ENCODE results near the gene C16orf78.

C16orf78 gene

DNA sequence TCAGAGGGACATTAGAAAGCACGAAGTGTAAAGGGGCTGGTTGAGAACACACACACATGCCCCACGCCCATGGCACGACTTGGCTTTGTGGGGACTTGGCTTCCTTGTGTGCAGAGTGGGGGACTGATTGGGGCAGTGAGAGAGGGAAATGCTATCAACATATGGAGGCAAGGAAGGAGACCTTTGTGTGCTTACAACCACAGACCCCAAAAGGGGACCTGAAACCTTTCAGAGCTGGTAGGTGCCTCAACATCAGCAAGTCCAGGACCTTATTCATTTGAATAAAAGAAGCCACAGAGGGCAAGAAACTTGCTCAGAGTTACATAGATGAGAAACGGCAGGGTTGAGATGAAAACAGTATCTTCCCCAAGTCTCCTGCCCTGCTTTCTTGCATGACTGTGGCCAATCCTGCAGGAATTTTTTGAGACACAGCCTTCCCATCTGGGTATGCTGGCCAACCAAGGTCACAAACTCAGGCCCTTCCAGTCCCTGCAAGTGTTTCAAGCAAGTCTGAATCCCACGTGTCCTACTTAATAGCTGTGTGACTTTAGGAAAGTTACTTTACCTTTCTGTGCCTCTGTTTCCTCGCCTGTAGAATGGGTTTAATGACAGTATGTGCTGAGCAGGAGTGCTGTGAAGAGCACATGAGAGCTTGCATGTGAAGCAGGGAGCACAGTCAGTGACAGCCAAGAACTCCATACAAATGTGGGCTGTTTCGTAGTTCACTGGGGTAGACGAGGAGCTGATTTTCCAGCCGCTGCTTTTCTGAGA lies 26.2 kb downstream of the C16orf78 start:
- DNase-seq (ENCODE audit: low read depth) = no peak
- no peak overlapping the region for H3K4me3 ChIP-seq (ENCODE audit: control insufficient read depth, low read depth, low read length)
- TF ChIP-seq, protein P1, sequence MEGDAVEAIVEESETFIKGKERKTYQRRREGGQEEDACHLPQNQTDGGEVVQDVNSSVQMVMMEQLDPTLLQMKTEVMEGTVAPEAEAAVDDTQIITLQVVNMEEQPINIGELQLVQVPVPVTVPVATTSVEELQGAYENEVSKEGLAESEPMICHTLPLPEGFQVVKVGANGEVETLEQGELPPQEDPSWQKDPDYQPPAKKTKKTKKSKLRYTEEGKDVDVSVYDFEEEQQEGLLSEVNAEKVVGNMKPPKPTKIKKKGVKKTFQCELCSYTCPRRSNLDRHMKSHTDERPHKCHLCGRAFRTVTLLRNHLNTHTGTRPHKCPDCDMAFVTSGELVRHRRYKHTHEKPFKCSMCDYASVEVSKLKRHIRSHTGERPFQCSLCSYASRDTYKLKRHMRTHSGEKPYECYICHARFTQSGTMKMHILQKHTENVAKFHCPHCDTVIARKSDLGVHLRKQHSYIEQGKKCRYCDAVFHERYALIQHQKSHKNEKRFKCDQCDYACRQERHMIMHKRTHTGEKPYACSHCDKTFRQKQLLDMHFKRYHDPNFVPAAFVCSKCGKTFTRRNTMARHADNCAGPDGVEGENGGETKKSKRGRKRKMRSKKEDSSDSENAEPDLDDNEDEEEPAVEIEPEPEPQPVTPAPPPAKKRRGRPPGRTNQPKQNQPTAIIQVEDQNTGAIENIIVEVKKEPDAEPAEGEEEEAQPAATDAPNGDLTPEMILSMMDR (IDR thresholded peaks at IDR 0.05; ENCODE audit: control insufficient read depth, insufficient read depth, low read depth, low read length, missing control alignments) = no peak

DNA sequence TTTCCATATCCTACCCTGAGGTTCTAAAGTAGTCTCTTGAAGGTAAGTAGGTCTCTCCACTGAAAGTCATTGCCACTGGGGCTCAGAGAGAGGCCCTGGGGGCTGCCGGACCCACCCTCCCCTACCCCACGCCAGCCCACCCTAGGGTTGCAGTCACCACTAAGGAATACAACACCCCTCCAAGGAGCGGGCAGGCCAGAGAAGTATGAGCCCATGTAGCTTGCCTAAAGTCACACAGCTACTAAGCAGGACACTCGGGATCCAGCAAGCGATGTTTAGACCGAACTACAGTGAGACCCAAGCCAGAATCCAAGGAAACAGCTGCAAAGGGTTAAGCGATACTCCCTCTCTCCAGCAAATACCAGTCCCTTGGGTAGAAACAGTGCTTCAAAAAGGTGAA lies 27.0 kb downstream of the C16orf78 start:
- H3K4me3 ChIP-seq (ENCODE audit: control insufficient read depth, low read depth, low read length) = no peak overlapping the region
- TF ChIP-seq, protein P1 (IDR thresholded peaks at IDR 0.05; ENCODE audit: control insufficient read depth, insufficient read depth, low read depth, low read length, missing control alignments) = no peak
- DNase-seq (ENCODE audit: low read depth) = no peak

DNA sequence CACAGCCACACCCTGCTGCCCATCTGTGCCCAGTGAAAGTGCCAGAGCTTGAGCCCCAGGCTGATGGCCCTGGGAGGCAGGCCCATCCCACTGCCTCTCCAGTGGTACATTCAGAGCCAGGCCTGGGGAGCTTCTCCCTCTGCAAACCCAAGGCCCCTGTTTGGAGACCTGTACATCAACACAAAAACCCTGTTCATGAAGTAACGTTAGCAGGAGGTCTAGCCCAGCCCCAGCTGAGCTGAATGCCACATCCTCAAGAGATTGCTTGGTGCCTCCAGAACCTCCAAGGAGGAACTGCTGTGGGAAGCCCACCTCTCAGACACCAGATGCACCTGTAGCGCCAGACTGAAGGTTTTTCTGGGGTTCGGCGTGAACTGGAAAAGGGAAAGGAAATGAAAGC lies 31.5 kb downstream of the C16orf78 start:
- no peak overlapping the region for H3K4me3 ChIP-seq (ENCODE audit: control insufficient read depth, low read depth, low read length)
- no peak for DNase-seq (ENCODE audit: low read depth)
- TF ChIP-seq, protein P1 (IDR thresholded peaks at IDR 0.05; ENCODE audit: control insufficient read depth, insufficient read depth, low read depth, low read length, missing control alignments) = no peak

DNA sequence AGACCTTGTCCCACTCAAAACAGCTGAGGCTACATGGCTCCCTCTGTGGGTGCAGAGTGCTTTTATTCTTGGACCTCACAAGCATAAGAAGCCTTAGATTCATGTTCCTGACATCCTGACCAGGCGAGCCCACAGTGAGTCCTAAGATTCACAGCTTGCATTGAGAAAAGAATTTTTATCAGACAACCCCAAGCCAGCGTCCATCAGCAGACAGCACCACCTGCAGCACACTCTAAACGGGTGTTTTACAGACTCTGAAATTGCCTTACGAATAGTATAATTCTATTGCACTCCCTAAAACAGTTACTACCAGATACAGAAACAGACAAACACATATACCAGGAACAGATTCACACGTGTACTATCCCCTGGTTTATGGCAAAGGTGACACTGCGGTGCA lies 31.9 kb downstream of the C16orf78 start:
- TF ChIP-seq, protein P1 (IDR thresholded peaks at IDR 0.05; ENCODE audit: control insufficient read depth, insufficient read depth, low read depth, low read length, missing control alignments) = no peak
- DNase-seq (ENCODE audit: low read depth) = no peak
- no peak overlapping the region for H3K4me3 ChIP-seq (ENCODE audit: control insufficient read depth, low read depth, low read length)

DNA sequence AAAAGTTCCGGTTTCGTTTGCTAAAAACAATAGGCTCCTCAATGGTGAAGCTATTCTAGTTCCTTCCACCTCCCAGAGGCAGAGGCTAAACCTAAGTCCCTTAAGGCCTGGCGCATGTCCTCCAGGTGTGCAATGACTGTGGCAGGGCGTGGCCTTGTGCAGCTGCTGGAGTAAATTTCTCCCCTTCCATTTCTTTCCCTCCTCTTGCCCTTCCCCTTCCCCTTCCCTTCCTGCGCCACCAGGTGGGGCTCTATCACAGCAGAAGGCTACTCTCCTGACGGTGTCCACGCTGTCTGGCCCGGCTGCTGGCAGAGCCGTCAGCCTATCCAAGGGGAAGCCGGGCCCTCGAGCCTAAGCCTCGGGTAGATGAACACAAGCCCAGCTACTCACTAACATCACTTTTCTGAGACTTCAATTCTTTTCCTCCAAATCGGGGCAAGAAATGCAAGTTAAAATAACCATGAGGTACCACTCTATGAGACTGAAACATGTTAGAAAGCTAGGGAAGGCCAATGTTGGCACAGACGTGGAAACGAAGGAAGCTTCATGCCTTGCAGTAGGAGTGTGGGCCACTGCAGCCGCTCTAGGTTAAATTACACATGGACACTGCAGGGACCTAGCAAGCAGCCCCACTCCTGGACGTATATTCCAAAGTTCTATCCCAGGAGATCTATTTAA lies 34.4 kb downstream of the C16orf78 start:
- DNase-seq (ENCODE audit: low read depth) = peak; percentile 24
- TF ChIP-seq, protein P1 (IDR thresholded peaks at IDR 0.05; ENCODE audit: control insufficient read depth, insufficient read depth, low read depth, low read length, missing control alignments) = peak; percentile 89
- no peak overlapping the region for H3K4me3 ChIP-seq (ENCODE audit: control insufficient read depth, low read depth, low read length)

DNA sequence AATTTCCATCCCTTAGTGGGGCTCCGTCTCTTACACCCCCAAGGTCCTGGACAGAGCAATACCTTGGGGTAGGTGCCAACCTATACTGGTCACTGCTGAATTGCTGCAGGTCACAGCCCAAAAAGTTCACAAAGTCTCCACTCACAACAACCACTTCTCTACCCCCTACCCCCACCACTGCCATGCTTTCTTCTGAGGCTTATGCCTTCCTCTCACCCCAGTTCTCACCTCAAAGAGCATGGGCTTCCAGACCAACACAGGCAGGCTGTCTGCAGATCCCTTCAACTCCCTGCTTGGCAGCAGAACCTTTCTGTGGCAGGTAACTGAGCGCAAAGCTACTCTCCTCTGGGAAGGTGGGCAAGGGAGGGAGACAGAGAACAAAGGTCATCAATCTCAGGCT lies 35.5 kb downstream of the C16orf78 start:
- no peak overlapping the region for H3K4me3 ChIP-seq (ENCODE audit: control insufficient read depth, low read depth, low read length)
- TF ChIP-seq, protein P1 (IDR thresholded peaks at IDR 0.05; ENCODE audit: control insufficient read depth, insufficient read depth, low read depth, low read length, missing control alignments) = no peak
- DNase-seq (ENCODE audit: low read depth) = no peak
